ENCODE data around the gene CACFD1.

Gene CACFD1

DNA sequence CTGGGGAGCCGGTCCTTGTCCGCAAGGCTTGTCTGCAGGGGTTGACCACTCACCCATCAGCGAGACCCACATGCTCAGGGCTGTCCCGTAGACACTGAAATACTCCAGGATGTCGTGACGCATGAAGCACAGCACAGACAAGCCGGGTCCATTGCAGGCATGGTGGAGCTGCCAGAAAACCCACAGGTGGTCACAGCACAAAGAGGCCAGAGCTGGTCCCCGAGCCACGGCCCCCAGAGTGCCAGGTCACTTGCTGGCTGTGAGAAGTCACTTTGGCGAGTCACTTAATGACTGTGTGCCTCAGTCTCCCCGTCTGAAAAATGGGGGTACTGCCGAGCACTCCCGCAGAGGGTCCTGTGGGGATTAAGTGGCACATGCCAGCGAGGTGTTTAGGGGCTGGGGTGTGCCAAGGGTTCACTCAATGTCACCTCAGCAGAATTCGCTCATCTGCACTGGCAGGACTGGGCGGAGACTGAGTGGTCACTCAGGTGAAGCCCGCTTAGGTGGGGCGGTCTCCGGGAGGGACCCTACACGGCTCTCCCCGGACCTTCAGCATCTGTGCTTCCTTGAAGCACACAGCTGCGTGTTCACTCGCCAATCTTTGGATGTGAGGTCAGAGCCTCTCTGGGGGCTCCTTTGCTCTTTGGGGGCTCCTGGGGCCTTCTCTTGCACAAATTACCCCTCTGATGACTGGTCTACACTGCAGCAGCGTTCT lies 60.5 kb downstream of the CACFD1 start:
- DNase-seq = no peak

All from hematopoietic multipotent progenitor cell treated with erythropoietin and hydrocortisone succinate and interleukin-3 and kit ligand, for 6 days (in vitro differentiated cells).